Measurements from ENCODE around the gene CACNA1B.
"Not testable (repeated sequence)": the region's sequence is repeated elsewhere in the genome, so short reads cannot be mapped to it uniquely, and the experiment has no call there.

The CACNA1B gene
- 0 to 0.40 reads per million in 2 donors for total RNA-seq

- DNase-seq: not testable (repeated sequence)
Measured at GRCh38 chr9:137877506-137878122, at the start of gene CACNA1B. Gene CACNA1B, plus strand, starts transcription at chr9:137877782. Its CDS starts 152 bp downstream, at chr9:137877934.

DNA sequence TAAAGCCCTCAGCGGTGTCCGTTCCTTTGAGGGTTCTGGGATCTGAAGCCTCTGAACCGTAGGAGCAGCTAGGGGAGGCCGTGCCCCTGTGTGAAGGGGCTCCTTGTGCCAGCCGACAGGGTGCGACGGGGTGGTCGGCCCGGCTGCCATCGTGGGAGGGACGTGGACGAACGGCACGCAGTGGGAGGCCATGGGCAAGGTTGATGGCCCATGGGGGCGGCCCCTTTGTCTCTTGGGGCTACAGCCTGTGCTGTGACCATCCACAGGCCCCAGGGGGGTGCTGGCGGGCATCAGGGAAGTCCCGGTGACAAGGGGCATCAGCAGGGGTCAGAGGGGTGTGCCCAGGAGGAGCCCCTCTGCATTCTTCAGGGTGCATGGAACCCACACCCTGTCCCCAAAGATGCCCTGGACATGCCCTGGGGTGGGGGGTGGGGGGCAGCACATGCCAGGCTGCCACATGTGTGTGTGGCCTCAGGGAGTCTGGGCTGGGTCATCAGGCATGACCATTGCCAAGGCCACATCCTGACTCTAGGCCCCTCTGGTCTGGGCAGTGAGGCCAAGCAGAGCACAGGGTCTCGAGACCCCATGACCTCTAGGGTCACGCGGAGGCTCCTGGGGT, 49.6 kb upstream of the CACNA1B start:
- DNase-seq: no peak

- DNase-seq: no peak
Measured at GRCh38 chr9:137828527-137829259, 48.9 kb upstream of the CACNA1B start.

GRCh38 chr9:137829260-137829996, 48.2 kb upstream of the CACNA1B start:
- DNase-seq: no peak

- no peak for DNase-seq
Measured at GRCh38 chr9:137832191-137832700, 45.3 kb upstream of the CACNA1B start.

- no peak for DNase-seq
Measured at GRCh38 chr9:137832830-137833590, 44.6 kb upstream of the CACNA1B start.

GRCh38 chr9:137833721-137834613, 43.6 kb upstream of the CACNA1B start:
- no peak for DNase-seq

- DNase-seq: no peak
Measured at GRCh38 chr9:137834846-137835546, 42.6 kb upstream of the CACNA1B start.

GRCh38 chr9:137836151-137836830, 41.3 kb upstream of the CACNA1B start:
- DNase-seq: no peak

DNA sequence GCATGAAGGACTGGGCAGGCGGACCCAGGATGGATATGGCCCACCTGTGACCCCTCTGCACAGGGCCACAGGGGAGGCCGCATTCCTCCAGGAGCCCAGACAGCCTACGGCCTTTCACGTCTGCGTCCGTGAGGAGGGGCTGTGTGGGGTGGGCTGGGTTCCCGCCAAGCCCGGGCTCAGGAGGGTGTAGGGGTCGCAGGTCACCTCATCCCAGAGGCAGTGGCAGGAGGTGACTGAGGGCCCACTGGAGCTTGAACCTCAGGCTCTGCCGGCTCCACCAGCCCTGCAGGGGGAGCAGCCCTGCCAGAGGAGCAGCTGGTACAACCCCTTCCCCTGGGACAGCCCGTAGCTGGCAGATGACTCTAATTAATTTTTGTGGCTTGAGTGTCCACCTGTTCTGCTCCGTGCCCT, 40.7 kb upstream of the CACNA1B start:
- no peak for DNase-seq

DNA sequence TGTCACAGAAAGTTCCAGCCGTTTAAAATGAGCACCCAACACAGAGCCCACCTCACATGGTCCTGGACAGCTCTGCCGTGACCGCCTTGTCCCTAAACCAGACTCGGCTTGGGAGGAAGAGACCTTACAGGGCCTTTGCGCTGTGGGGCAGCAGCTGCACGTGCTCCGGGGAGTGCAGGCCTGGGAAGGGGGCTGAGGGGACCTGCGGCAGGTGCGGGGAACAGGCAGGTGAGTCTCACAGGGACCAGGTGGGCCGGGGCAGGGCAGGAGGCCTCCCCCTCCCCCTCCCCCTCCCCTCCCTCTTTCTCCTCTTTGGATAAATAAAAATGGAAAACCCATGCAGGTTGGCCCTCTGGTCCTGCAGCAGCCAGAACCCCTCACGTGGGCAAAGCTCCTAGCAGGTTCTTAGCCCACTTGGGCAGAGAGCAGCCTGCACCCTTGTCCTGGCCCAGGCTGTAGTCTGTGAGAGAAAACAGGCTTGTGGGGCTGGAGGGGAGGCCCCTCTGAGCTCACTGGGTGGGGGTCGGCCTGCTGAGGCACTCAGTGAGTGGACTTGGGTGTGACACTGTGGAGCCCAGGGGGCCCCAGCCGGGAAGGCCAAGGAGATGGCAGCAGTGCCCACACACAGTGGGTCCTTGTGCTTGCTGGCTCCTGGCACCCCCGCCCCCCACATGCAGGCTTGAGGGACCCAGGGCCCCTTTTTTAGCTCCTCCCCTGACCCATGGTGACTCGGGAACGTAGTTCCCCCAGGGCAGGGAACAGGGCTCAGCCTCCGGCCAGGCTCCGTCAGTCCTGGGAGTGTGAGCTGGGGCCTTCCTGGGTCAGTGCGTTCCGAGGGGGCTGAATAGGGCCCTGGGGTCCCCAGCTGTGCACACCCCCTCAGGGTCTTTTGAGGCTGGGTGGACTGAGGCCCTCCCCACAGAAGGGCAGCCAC, 40.0 kb upstream of the CACNA1B start:
- DNase-seq: no peak

DNA sequence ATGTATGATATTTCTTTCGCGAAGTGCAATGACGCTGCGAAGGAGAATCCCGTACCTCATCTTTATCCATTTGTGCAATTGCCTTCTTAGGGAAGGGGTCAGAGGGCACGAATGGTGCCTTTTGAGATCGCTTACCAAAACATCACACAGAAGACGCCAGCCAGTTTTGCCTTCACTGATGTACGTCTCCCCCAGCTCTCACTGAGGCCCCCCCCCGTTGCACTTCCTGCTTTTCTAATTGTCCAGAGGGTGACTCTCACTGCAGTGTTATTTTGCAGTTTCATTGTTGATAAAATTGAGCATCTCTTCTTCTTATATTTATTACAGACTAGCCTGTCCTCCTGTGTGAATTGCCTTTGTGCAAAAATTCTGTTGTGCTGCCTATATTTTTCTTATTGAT, 39.0 kb upstream of the CACNA1B start:
- DNase-seq: no peak

DNA sequence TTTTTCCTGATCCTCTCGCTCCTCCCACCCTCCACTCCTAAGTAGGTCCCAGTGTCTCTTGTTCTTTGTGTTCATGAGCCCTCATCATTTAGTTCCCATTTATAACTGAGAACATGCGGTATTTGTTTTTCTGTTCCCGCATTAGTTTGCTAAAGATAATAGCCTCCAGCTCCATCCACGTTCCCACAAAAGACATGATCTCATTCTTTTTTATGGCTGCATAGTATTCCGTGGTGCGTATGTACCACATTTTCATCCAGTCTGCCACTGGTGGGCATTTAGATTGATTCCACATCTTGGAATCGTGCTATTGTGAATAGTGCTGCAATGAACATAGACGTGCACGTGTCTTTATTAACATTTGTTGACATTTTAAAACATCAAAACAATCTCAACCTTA, 34.2 kb upstream of the CACNA1B start:
- no peak for DNase-seq

DNA sequence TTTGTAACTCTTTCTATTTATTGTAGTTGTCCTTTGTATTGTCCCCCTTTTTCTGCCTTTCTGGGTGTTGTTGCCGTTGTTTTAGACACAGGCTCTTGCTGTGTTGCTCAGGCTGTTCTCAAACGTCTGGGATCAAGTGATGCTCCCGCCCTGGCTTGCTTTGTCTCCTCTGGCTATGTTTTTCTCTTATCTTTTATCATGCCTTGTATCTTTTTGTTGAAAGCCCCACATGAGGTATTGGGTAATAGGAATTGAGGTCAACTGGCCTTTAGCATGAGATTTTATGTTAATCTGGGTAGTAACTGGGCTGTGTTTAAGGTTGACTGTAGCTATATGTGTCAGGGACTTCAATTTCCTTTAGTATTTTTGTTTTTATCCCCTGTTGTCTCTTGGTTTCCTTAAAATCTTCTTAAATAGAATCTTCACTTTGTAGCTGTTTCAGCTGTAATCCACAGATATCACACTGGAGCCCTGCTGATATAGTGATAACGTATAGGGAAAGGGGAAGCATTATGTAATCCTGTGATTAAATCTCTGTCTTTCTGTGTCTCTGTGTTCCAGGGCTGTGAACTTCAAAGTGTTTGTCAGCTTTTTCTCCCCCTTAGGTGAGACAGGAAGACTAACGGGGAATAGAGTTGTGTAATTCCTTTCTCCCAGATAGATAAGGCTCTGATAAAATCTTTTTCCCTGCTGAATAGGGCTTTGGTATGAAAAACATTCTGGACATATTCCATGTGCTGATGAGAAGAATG, 25.9 kb upstream of the CACNA1B start:
- no peak for DNase-seq

DNA sequence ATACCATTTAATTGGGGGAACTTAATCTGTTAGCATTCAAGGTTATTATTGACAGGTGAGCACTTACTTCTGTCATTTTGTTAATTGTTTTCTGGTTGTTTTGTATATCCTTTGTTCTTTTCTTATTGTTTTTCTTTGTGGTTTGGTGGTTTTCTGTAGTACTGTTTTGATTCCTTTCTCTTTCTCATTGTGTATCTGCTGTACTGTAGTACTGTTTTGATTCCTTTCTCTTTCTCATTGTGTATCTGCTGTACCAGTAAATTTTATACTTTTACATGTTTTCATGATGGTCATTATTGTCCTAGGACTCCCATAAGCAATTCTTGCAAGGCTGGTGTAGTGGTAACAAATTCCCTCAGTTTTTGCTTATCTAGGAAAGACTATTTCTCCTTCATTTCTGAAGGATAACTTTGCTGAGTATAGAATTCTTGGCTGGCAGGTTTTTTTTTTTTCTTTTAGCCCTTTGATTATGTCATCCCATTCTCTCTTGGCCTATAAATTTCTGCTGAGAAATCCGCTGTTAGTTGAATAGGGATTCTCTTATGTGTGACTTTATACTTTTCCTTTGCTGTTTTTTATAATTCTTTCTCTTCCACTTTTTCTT, 24.1 kb upstream of the CACNA1B start:
- DNase-seq: peak in 1 of 5 experiments; percentile 27

GRCh38 chr9:137860361-137860760, 17.2 kb upstream of the CACNA1B start:
- DNase-seq: no peak

DNA sequence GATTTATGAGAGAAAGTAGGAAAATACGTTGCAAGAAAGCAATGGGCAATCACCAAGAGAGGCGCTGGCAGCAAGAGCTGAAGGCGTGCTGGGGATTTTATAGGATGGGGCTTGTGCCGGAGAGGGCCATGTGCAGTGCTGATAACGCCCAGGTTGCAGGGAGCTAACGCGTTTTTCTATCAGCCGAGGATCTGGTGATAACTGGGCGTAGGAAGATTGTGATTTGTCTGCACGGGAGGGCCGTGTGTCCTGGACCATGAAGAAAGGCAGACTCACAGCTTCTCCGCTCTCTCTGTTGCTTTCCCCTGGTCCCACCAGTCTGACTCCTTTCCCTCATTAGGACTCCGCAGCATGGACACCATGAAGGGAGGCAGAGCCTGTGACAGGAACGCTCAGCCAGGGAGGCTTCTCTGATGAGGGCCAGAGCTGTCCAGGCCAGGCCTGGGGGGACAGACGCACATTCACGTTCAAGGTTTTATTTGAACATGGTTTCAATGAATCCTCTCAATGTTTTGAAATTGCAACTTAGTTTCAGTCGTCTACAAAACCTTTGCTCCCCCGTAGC, 11.9 kb upstream of the CACNA1B start:
- DNase-seq: no peak

Measured in T-helper 2 cell (primary cell).